ENCODE data around the gene CAGE1. TPM values are rescaled to one million over a fixed set of nuclear protein-coding genes. Genes with fewer than 3 reads are reported as not detected.

CAGE1 gene
- polyA plus RNA-seq, 2 of the 4 experiments (the other 2 are of a cell fraction): 0.09 to 0.12 TPM

DNA sequence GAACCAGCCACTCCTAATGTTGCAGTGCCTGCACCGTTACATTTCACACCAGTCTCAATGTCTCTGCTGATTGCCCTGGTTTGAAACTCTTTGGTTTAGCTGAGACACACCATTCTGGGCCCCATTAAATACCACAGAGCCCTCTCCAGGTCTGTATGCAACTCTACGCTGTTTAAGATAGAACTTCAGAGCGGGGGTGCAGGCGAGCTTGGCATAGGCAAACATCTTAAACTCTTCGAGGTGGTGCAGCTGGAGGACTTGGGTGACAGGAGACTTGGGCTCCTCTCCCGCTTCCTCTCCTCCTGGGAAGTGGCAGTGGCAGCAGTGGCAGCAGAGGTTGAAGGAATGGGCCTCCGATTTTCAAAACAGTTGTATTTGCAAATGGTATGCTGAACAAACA, 58.1 kb downstream of the CAGE1 start:
- TF ChIP-seq CHD4 (IDR thresholded peaks at IDR 0.05; ENCODE audit: borderline replicate concordance) (no peak), BCL3 (IDR thresholded peaks at IDR 0.05) (no peak), HOXA7 (CRISPR knock-in tag; IDR thresholded peaks at IDR 0.05) (no peak), RCOR1 (IDR thresholded peaks at IDR 0.05; ENCODE audit: low read depth, low read length) (no peak), MYC (IDR thresholded peaks at IDR 0.05; ENCODE audit: borderline replicate concordance, low read length) (no peak), GATA3 (IDR thresholded peaks at IDR 0.05; ENCODE audit: borderline replicate concordance) (no peak), CBX2 (IDR thresholded peaks at IDR 0.05; ENCODE audit: borderline replicate concordance, low read depth) (no peak)
- DNase-seq (ENCODE audit: low read depth in 1 of 2, low spot score in 1 of 2) (no peak), ATAC-seq (no peak), FAIRE-seq (no peak)
- 74% methylated on average over 7 of the region's 7 CpGs for WGBS (ENCODE audit: missing lambda C conversion rate)
- no peaks in the 10 kb centered on the region for H3K9me3 ChIP-seq
- no peak overlapping the region for H3K27ac ChIP-seq
- ChIA-PET CTCF (interaction anchor here (0.7 kb wide), 1 partner anchor 17 kb away, joined by 4 read pairs; no protein-coding TSS in a partner anchor), POLR2A (no interaction called here)
- no peaks in the 10 kb centered on the region for H3K4me1 ChIP-seq
- no peak overlapping the region for H3K4me2 ChIP-seq
- no peak overlapping the region for H3K4me3 ChIP-seq

DNA sequence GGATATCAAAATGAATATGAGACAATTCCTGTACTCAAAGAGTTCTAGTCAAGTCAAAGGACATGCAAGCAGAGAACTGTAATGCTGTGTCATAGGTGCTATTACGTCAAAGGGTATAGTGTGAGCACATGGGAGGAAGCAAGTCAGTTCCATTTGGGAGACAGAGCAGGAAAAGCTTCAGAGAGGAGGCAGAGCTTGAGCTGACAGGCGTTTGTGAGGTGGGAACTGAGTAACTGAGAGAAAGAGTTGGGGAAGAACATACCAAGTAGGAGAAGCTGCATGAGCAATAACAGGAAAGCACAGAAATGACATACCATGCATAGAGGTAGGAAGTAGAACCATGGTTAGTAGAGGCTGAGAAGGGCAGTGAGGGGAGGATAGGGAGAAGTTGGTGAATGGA, 61.3 kb downstream of the CAGE1 start:
- no peak for DNase-seq (ENCODE audit: low read depth in 1 of 2, low spot score in 1 of 2)
- TF ChIP-seq CEBPB (IDR thresholded peaks at IDR 0.05) (no peak), ZC3H11A (IDR thresholded peaks at IDR 0.05) (no peak), HOXB13 (CRISPR knock-in tag; IDR thresholded peaks at IDR 0.05; ENCODE audit: low read depth) (no peak), RARB (CRISPR knock-in tag; IDR thresholded peaks at IDR 0.05) (no peak)
- no peak for FAIRE-seq
- no peak overlapping the region for H3K4me3 ChIP-seq
- no peaks in the 10 kb centered on the region for H3K4me1 ChIP-seq
- no peaks in the 10 kb centered on the region for H3K9me3 ChIP-seq
- POLR2A ChIA-PET: no interaction called here
- no peak for ATAC-seq
- 30% methylated on average over 2 of the region's 2 CpGs for WGBS (ENCODE audit: missing lambda C conversion rate)
- CTCF ChIA-PET: interaction anchor here (0.7 kb wide), 1 partner anchor 30 kb away, joined by 3 read pairs; no protein-coding TSS in a partner anchor
- no peak overlapping the region for H3K27ac ChIP-seq
- no peak overlapping the region for H3K4me2 ChIP-seq

DNA sequence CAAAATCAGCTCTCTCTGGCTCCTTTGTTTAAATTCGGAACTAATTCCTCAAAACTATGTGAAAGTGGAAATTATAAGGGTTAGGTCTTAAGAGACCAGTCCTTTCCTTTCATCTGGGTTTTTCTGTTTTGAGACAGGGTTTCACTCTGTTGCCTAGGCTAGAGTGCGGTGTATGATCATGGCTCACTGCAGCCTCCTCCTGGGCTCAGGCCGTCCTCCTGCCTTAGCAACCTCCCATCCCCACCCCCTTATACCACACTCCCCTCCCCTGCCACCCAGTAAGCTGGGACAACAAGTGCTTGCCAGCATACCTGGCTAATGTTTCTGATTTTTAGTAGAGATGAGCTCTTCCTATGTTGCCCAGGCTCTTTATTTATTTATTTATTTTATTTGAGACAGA, 63.8 kb downstream of the CAGE1 start:
- TF ChIP-seq SREBF2 (IDR thresholded peaks at IDR 0.05) (no peak), POLR2A (IDR thresholded peaks at IDR 0.05; ENCODE audit: low read length) (no peak), RNF2 (IDR thresholded peaks at IDR 0.05; ENCODE audit: borderline replicate concordance, low read depth) (no peak), CTCF (IDR thresholded peaks at IDR 0.05) (no peak), HDAC2 (IDR thresholded peaks at IDR 0.05) (no peak), HMGXB4 (CRISPR knock-in tag; IDR thresholded peaks at IDR 0.05; ENCODE audit: borderline replicate concordance) (no peak), MAFK (IDR thresholded peaks at IDR 0.05; ENCODE audit: partially characterized antibody) (no peak), BCL3 (IDR thresholded peaks at IDR 0.05) (no peak), FOSB (CRISPR knock-in tag; IDR thresholded peaks at IDR 0.05) (no peak), RFX5 (IDR thresholded peaks at IDR 0.05) (no peak), PHF8 (IDR thresholded peaks at IDR 0.05; ENCODE audit: borderline replicate concordance, low read depth) (no peak), HEYL (CRISPR knock-in tag; IDR thresholded peaks at IDR 0.05) (no peak), KDM1A (IDR thresholded peaks at IDR 0.05; ENCODE audit: low read depth) (no peak), TFCP2L1 (CRISPR knock-in tag; IDR thresholded peaks at IDR 0.05) (no peak), ZNF302 (CRISPR knock-in tag; IDR thresholded peaks at IDR 0.05) (no peak)
- TF ChIP-seq, protein P1, sequence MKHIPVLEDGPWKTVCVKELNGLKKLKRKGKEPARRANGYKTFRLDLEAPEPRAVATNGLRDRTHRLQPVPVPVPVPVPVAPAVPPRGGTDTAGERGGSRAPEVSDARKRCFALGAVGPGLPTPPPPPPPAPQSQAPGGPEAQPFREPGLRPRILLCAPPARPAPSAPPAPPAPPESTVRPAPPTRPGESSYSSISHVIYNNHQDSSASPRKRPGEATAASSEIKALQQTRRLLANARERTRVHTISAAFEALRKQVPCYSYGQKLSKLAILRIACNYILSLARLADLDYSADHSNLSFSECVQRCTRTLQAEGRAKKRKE (CRISPR knock-in tag; IDR thresholded peaks at IDR 0.05; ENCODE audit: low read depth): no peak
- TF ChIP-seq, protein P2, sequence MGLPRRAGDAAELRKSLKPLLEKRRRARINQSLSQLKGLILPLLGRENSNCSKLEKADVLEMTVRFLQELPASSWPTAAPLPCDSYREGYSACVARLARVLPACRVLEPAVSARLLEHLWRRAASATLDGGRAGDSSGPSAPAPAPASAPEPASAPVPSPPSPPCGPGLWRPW (IDR thresholded peaks at IDR 0.05): no peak
- FAIRE-seq: no peak
- 47% methylated on average over 3 of the region's 3 CpGs for WGBS (ENCODE audit: missing lambda C conversion rate)
- no peak overlapping the region for H3K4me2 ChIP-seq
- CTCF ChIA-PET: interaction anchor here (0.6 kb wide), 1 partner anchor 71 kb away, joined by 3 read pairs; no protein-coding TSS in a partner anchor
- H3K27ac ChIP-seq: no peak overlapping the region
- no peak for DNase-seq (ENCODE audit: low read depth in 1 of 2, low spot score in 1 of 2)
- no peak overlapping the region for H3K4me3 ChIP-seq
- no peaks in the 10 kb centered on the region for H3K4me1 ChIP-seq
- ATAC-seq: no peak
- POLR2A ChIA-PET: no interaction called here
- H3K9me3 ChIP-seq: no peaks in the 10 kb centered on the region

All from A549 (cell line).